ENCODE results near the gene RBMS2. TPM values are rescaled to one million over a fixed set of nuclear protein-coding genes. Genes with fewer than 3 reads are reported as not detected.

RBMS2 gene
- total and polyA plus RNA-seq, 9 of the 15 experiments (the other 6 are each of a cell fraction or from before 2014, with no cell fraction given) = 0.08 to 10.5 (median 0.31) TPM

GRCh38 chr12:56578983-56579546 lies 57.4 kb downstream of the RBMS2 start:
- Histone ChIP-seq H2AFZ (ENCODE audit: low read depth, low read length) (0 out of 2 replicates have a peak overlapping the region, but pooled peaks have one; percentile 33), H3K9me1 (ENCODE audit: control insufficient read depth, insufficient read depth, low read length) (no peaks in the 10 kb centered on the region), H3K9me3 (replicated peaks; ENCODE audit: control insufficient read depth, insufficient read depth, low read depth, low read length) (no peaks in the 10 kb centered on the region), H3K9ac (ENCODE audit: insufficient read depth in 1 of 2, low read depth in 2 of 2, low read length in 2 of 2) (no peak overlapping the region), H3K4me3 (no peak overlapping the region), H3K27ac (ENCODE audit: extremely low read depth, low read depth, low read length) (no peak overlapping the region), H3K4me1 (replicated peaks in 1 of 2; ENCODE audit: control insufficient read depth in 2 of 2, insufficient read depth in 2 of 2, low read length in 2 of 2) (peaks cover 0 to 9% of the 10 kb centered on the region in 2 experiments; a peak in 2 of 5 replicates), H3K4me2 (ENCODE audit: insufficient read depth, low read length) (no peak overlapping the region), H3K27me3 (ENCODE audit: control insufficient read depth in 2 of 2, insufficient read depth in 2 of 2, low read length in 2 of 2) (no peaks in the 10 kb centered on the region), H4K20me1 (replicated peaks; ENCODE audit: control insufficient read depth, insufficient read depth, low read length) (no peaks in the 10 kb centered on the region), H3K79me2 (ENCODE audit: control insufficient read depth, insufficient read depth, low read length) (no peaks in the 10 kb centered on the region), H3K36me3 (ENCODE audit: control insufficient read depth, insufficient read depth, low read length) (no peaks in the 10 kb centered on the region)
- no peak for DNase-seq (ENCODE audit: extremely low read depth in 1 of 4, low spot score in 3 of 4)
- no peak for ATAC-seq
- POLR2A ChIA-PET = interaction anchor here (0.9 to 1.4 kb wide), 2 partner anchors 10 to 12 kb away, joined by 3 to 4 read pairs; no protein-coding TSS in a partner anchor
- FAIRE-seq = peak; percentile 6
- in situ Hi-C loops (cut with MboI) = loop anchor here (5.0 kb wide), 1 partner anchor 77 kb away; no protein-coding TSS in a partner anchor
- BruUV-seq (replicated peaks) = no TSS peak
- CTCF ChIA-PET (ENCODE audit: low intra/inter-chr PET ratio) = interaction anchor here (0.7 kb wide), 1 partner anchor 29 kb away, joined by 3 read pairs; no protein-coding TSS in a partner anchor
- intact Hi-C loops (cut with micrococcal nuclease) = no loop called here
- WGBS (ENCODE audit: insufficient coverage, low coverage, missing lambda C conversion rate) = 22% methylated on average over 10 of the region's 10 CpGs
- TF ChIP-seq ZBTB2 (IDR thresholded peaks at IDR 0.05) = no peak
- TF ChIP-seq HSF4 (CRISPR knock-in tag; IDR thresholded peaks at IDR 0.05; ENCODE audit: borderline replicate concordance) = no peak
- no peak for TF ChIP-seq HEY1 (CRISPR knock-in tag; IDR thresholded peaks at IDR 0.05; ENCODE audit: borderline replicate concordance)
- no peak for TF ChIP-seq PTBP1 (IDR thresholded peaks at IDR 0.05; ENCODE audit: low read depth, low read length)
- no peak for TF ChIP-seq ZNF282 (CRISPR knock-in tag; IDR thresholded peaks at IDR 0.05)
- TF ChIP-seq MTA3 (IDR thresholded peaks at IDR 0.05; ENCODE audit: borderline replicate concordance) = no peak
- TF ChIP-seq STAT6 (CRISPR knock-in tag; IDR thresholded peaks at IDR 0.05) = no peak
- TF ChIP-seq DNMT1 (IDR thresholded peaks at IDR 0.05) = no peak
- TF ChIP-seq TEAD1 (CRISPR knock-in tag; IDR thresholded peaks at IDR 0.05) = no peak
- TF ChIP-seq SMARCA4 (IDR thresholded peaks at IDR 0.05) = 0 out of 2 replicates have a peak, but pooled peaks have one; percentile 16
- TF ChIP-seq ZNF398 (CRISPR knock-in tag; IDR thresholded peaks at IDR 0.05) = no peak
- no peak for TF ChIP-seq ZNF41 (CRISPR knock-in tag; conservative IDR thresholded peaks at IDR 0.05)
- TF ChIP-seq ZNF586 (CRISPR knock-in tag; conservative IDR thresholded peaks at IDR 0.05) = no peak
- peak; percentile 29 for TF ChIP-seq ARID1B (IDR thresholded peaks at IDR 0.05)
- TF ChIP-seq JUND (IDR thresholded peaks at IDR 0.05; ENCODE audit: borderline replicate concordance, low read depth, low read length) = peak; percentile 55; the same call in 1 of the 2 replicates
- TF ChIP-seq JUND (tag; IDR thresholded peaks at IDR 0.05; ENCODE audit: borderline replicate concordance, low read depth, low read length) = no peak

All from K562 (cell line).